Measurements from ENCODE around the gene ARCN1.

- TF ChIP-seq, protein P1, sequence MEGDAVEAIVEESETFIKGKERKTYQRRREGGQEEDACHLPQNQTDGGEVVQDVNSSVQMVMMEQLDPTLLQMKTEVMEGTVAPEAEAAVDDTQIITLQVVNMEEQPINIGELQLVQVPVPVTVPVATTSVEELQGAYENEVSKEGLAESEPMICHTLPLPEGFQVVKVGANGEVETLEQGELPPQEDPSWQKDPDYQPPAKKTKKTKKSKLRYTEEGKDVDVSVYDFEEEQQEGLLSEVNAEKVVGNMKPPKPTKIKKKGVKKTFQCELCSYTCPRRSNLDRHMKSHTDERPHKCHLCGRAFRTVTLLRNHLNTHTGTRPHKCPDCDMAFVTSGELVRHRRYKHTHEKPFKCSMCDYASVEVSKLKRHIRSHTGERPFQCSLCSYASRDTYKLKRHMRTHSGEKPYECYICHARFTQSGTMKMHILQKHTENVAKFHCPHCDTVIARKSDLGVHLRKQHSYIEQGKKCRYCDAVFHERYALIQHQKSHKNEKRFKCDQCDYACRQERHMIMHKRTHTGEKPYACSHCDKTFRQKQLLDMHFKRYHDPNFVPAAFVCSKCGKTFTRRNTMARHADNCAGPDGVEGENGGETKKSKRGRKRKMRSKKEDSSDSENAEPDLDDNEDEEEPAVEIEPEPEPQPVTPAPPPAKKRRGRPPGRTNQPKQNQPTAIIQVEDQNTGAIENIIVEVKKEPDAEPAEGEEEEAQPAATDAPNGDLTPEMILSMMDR (IDR thresholded peaks at IDR 0.05 in 4 of 5, conservative IDR thresholded peaks at IDR 0.05 in 1 of 5) = no peak
- peak; percentile 13 to 28 for TF ChIP-seq POLR2A (IDR thresholded peaks at IDR 0.05)
Measured at GRCh38 chr11:118643142-118643994, 71.2 kb downstream of the ARCN1 start.
